Left ventricle myocardium inferior (tissue), 1 donor: ENCODE data around the gene TULP4. TPM values are rescaled to one million over a fixed set of nuclear protein-coding genes. Genes with fewer than 3 reads are reported as not detected.

Source experiments
- DNase-seq: peaks from one replicate; pipeline ENCODE4 v3.0.0-alpha.2; 2020
- H3K27ac ChIP-seq: fragments of 200-600 bp; replicated peaks from 2 replicates; pipeline ENCODE4 v1.8.0; 2021
- H3K27me3 ChIP-seq: fragments of 200-600 bp; 2 replicates; pipeline ENCODE4 v1.8.0; 2021; ENCODE audit warnings: low read depth
- H3K36me3 ChIP-seq: fragments of 200-600 bp; 2 replicates; pipeline ENCODE4 v1.8.0; 2021
- H3K4me1 ChIP-seq: fragments of 200-600 bp; 2 replicates; pipeline ENCODE4 v1.8.0; 2021
- H3K4me3 ChIP-seq: fragments of 200-600 bp; 2 replicates; pipeline ENCODE4 v1.8.0; 2021; ENCODE audit warnings: mild to moderate bottlenecking, moderate library complexity
- H3K9me3 ChIP-seq: fragments of 200-600 bp; replicated peaks from 2 replicates; pipeline ENCODE4 v1.8.0; 2021
- intact Hi-C: fragments of 100-400 bp; cut with micrococcal nuclease; formaldehyde crosslinking; loops from one replicate; pipeline ENCODE4 v1.11.0; 2022
- total RNA-seq: library from RNA; stranded (reverse); fragmentation: NEBNext Ultra II Directional; extraction: Animal tissue kit (Norgen Biotek cat#: 25700); gene quantifications from one replicate; pipeline ENCODE4 v1.2.1, GENCODE V29; 2021
- TF ChIP-seq, protein P1 (sequence below): fragments of 200-600 bp; IDR thresholded peaks from 2 replicates; pipeline ENCODE4 v1.8.0; 2021; ENCODE audit warnings: antibody characterized with exemption, mild to moderate bottlenecking, borderline replicate concordance
- donor health status: DM: no; HTN: yes; CAD: no; lungs with severe emphysema.

Gene TULP4
- total RNA-seq, 1 donor from 2014 or later: 111 TPM

DNA sequence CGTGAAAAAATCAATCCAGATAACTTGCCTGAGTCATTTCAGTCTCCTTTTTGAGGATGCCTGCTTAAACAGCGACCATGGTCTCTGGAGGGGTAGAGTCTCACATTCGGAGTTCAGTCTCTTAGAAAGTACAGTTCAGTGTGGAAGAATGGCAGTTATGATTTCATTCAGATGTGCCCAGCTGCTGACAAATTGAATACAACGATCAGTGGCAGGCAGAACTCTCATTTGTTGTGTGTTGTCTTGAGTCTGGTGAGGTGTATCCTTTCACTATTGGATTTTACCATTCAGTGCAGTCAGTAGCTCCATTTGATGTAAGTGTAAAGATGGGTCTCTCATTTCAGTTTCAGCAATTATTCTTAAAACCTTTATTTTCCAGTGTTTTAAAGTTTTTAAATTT, 639 bp upstream of the TULP4 start:
- Histone ChIP-seq H3K27me3 (no peaks in the 10 kb centered on the region), H3K4me1 (peaks cover 5% of the 10 kb centered on the region), H3K36me3 (peaks cover 39% of the 10 kb centered on the region), H3K4me3 (no peak overlapping the region), H3K27ac (peak overlapping the region; percentile 56), H3K9me3 (peaks cover 8% of the 10 kb centered on the region)
- intact Hi-C loops: no loop called here
- TF ChIP-seq, protein P1, sequence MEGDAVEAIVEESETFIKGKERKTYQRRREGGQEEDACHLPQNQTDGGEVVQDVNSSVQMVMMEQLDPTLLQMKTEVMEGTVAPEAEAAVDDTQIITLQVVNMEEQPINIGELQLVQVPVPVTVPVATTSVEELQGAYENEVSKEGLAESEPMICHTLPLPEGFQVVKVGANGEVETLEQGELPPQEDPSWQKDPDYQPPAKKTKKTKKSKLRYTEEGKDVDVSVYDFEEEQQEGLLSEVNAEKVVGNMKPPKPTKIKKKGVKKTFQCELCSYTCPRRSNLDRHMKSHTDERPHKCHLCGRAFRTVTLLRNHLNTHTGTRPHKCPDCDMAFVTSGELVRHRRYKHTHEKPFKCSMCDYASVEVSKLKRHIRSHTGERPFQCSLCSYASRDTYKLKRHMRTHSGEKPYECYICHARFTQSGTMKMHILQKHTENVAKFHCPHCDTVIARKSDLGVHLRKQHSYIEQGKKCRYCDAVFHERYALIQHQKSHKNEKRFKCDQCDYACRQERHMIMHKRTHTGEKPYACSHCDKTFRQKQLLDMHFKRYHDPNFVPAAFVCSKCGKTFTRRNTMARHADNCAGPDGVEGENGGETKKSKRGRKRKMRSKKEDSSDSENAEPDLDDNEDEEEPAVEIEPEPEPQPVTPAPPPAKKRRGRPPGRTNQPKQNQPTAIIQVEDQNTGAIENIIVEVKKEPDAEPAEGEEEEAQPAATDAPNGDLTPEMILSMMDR: no peak
- DNase-seq: no peak

GRCh38 chr6:158312672-158313397, 570 bp downstream of the TULP4 start:
- H3K9me3 ChIP-seq: peaks cover 13% of the 10 kb centered on the region
- H3K27me3 ChIP-seq: no peaks in the 10 kb centered on the region
- DNase-seq: no peak
- TF ChIP-seq, protein P1: no peak
- peaks cover 5% of the 10 kb centered on the region for H3K4me1 ChIP-seq
- H3K27ac ChIP-seq: no peak overlapping the region
- H3K36me3 ChIP-seq: peaks cover 43% of the 10 kb centered on the region
- H3K4me3 ChIP-seq: no peak overlapping the region
- intact Hi-C loops: no loop called here

- Histone ChIP-seq H3K4me1 (peaks cover 5% of the 10 kb centered on the region), H3K27me3 (no peaks in the 10 kb centered on the region), H3K27ac (no peak overlapping the region), H3K9me3 (peaks cover 13% of the 10 kb centered on the region), H3K36me3 (peaks cover 43% of the 10 kb centered on the region), H3K4me3 (no peak overlapping the region)
- intact Hi-C loops: no loop called here
- TF ChIP-seq, protein P1: no peak
- DNase-seq: no peak
Measured at GRCh38 chr6:158313989-158314388, 1.7 kb downstream of the TULP4 start.

DNA sequence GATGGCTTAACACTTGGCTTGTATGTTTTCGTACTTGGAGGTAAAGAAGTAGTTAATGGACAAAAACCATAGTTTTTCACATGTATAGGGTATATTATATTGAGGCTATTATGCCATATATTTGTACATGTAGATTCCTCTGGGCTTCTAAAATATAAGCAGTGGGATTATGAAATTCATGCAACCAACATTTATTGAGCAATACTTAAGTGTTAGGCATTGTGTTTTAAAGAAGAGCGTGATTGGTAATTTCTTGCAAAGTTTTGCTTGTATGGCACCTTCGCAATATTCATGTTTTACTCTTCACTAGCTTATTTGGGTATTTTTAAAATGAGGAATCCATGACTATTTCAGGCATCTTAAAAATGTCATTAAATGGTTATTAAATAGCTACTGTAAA, 2.5 kb downstream of the TULP4 start:
- H3K27me3 ChIP-seq: no peaks in the 10 kb centered on the region
- H3K9me3 ChIP-seq: peaks cover 13% of the 10 kb centered on the region
- intact Hi-C loops: no loop called here
- H3K27ac ChIP-seq: no peak overlapping the region
- H3K4me3 ChIP-seq: no peak overlapping the region
- TF ChIP-seq, protein P1: no peak
- DNase-seq: no peak
- peaks cover 5% of the 10 kb centered on the region for H3K4me1 ChIP-seq
- H3K36me3 ChIP-seq: peaks cover 43% of the 10 kb centered on the region

- TF ChIP-seq, protein P1: no peak
- Histone ChIP-seq H3K9me3 (peaks cover 13% of the 10 kb centered on the region), H3K36me3 (peaks cover 43% of the 10 kb centered on the region), H3K4me1 (peaks cover 5% of the 10 kb centered on the region), H3K27ac (no peak overlapping the region), H3K4me3 (no peak overlapping the region), H3K27me3 (no peaks in the 10 kb centered on the region)
- intact Hi-C loops: no loop called here
- DNase-seq: no peak
Measured at GRCh38 chr6:158316022-158316421, 3.8 kb downstream of the TULP4 start.
